Pancreas (tissue), 10 donors: Measurements from ENCODE around the gene LAMC3. TPM values are rescaled to one million over a fixed set of nuclear protein-coding genes. Genes with fewer than 3 reads are reported as not detected.

Experiments used
- ATAC-seq, 4 donors: fragments of 200-7000 bp; cut with Tn5 transposase; one replicate each; pipeline versions ENCODE4 v1.8.0 to v1.9.1; 2020; ENCODE audit warnings: mild to moderate bottlenecking in 4 of 4, moderate library complexity in 4 of 4
- DNase-seq, 6 donors: peaks; one replicate each; pipeline ENCODE4 v3.0.0-alpha.2; 2020
- FAIRE-seq: peaks from 2 replicates; lab custom pipeline; 2012; peaks lifted over from hg19 to GRCh38; lab: Jason Lieb, UNC
- H3K27ac ChIP-seq, 4 donors: fragments of 200-600 bp; sonication (generic); 1 replicate in 3 of 4; 2 replicates in 1 of 4; pipeline versions ENCODE4 v1.5.0 to v1.8.0; 2020
- H3K27me3 ChIP-seq, 4 donors: fragments of 200-600 bp; one replicate each; pipeline ENCODE4 v1.8.0; 2021
- H3K36me3 ChIP-seq, 3 donors: fragments of 200-600 bp; sonication (generic) in 1 of 3; one replicate each; pipeline versions ENCODE4 v1.5.0 to v1.8.0; 2020 to 2021
- H3K4me1 ChIP-seq, 3 donors: fragments of 200-600 bp; one replicate each; pipeline ENCODE4 v1.8.0; 2021
- H3K4me3 ChIP-seq, 4 donors: fragments of 200-600 bp; sonication (generic) in 2 of 4; one replicate each; pipeline versions ENCODE4 v1.5.0 to v1.8.0; 2020 to 2021
- H3K9me3 ChIP-seq, 4 donors: fragments of 200-600 bp; one replicate each; pipeline ENCODE4 v1.8.0; 2021
- CTCF ChIP-seq, 4 donors: fragments of 200-600 bp; sonication (generic) in 3 of 4; IDR thresholded peaks; one replicate each; pipeline versions ENCODE4 v1.5.0 to v1.8.0; 2021; ENCODE audit warnings: antibody characterized with exemption in 4 of 4
- WGBS, 2 donors: extraction: QIAGEN DNeasy Blood & Tissue Kit; methylation state at CpG; one replicate each; pipeline ENCODE4 v1.1.7; 2013; 5-methylcytosine and 5-hydroxymethylcytosine counted together
- intact Hi-C, 3 donors: fragments of 100-400 bp; cut with DNase I; formaldehyde crosslinking; loops; one replicate each; pipeline versions ENCODE4 v1.11.1 to v1.14.2; 2022
- polyA plus RNA-seq, 2 donors: library from polyadenylated mRNA; stranded (reverse); fragments of 200-250 nt; gene quantifications; one replicate each; pipeline ENCODE4 v1.2.3, GENCODE V29; 2013
- total RNA-seq, 6 donors: library from RNA; stranded (reverse); fragmentation: NEBNext Ultra II Directional in 4 of 6; extraction: Animal tissue kit (Norgen Biotek cat#: 25700) in 4 of 6; gene quantifications; one replicate each; pipeline versions ENCODE4 v1.2.1 to v1.2.4, GENCODE V29; 2021 to 2023
- donor health status: healthy with polysubstance abuse.
- donor health status: DM: no; HTN: no; CAD: no; lungs with moderate emphysema.
- donor health status: DM: no; HTN: no; CAD: no.
- donor health status: control.
- donor health status: control.
- donor health status: Bipolar disorder and iron deficiency.
- donor health status: DM: yes; HTN: yes; CAD: no.
- donor health status: DM: no; HTN: no; CAD: no.
- donor health status: DM: no; HTN: no; CAD: no.
- donor health status: DM: yes; HTN: yes; CAD: no.

The LAMC3 gene
- total and polyA plus RNA-seq, 8 donors, result 1.1 to 8.9 (median 2.7) TPM

GRCh38 chr9:131042666-131043065, 33.7 kb downstream of the LAMC3 start:
- no peak for ATAC-seq
- no peak for TF ChIP-seq CTCF (IDR thresholded peaks at IDR 0.05)
- Histone ChIP-seq H3K36me3 (no peaks in the 10 kb centered on the region), H3K9me3 (no peaks in the 10 kb centered on the region), H3K27me3 (no peaks in the 10 kb centered on the region), H3K4me1 (no peaks in the 10 kb centered on the region), H3K27ac (no peak overlapping the region), H3K4me3 (no peak overlapping the region)
- intact Hi-C loops, result loop anchor here in 2 of 3 donors (10.0 kb wide), 2 partner anchors 338 to 348 kb away; partner anchors contain the start of gene EXOSC2 (in 1 of the 2)
- no peak for DNase-seq
- no peak for FAIRE-seq

GRCh38 chr9:131043087-131043486, 34.1 kb downstream of the LAMC3 start:
- Histone ChIP-seq H3K9me3 (no peaks in the 10 kb centered on the region), H3K27me3 (no peaks in the 10 kb centered on the region), H3K4me3 (no peak overlapping the region), H3K36me3 (no peaks in the 10 kb centered on the region), H3K27ac (no peak overlapping the region), H3K4me1 (no peaks in the 10 kb centered on the region)
- intact Hi-C loops, result loop anchor here in 2 of 3 donors (10.0 kb wide), 2 partner anchors 338 to 348 kb away; partner anchors contain the start of gene EXOSC2 (in 1 of the 2)
- FAIRE-seq (no peak), DNase-seq (no peak), ATAC-seq (no peak)
- TF ChIP-seq CTCF (IDR thresholded peaks at IDR 0.05), result no peak
- WGBS, 2 donors, result 62 to 70% methylated on average over 2 of the region's 2 CpGs

GRCh38 chr9:131043646-131044045, 34.7 kb downstream of the LAMC3 start:
- DNase-seq (no peak), FAIRE-seq (no peak), ATAC-seq (no peak)
- no peak overlapping the region for H3K4me3 ChIP-seq
- no peak overlapping the region for H3K27ac ChIP-seq
- no peaks in the 10 kb centered on the region for H3K9me3 ChIP-seq
- no peaks in the 10 kb centered on the region for H3K4me1 ChIP-seq
- WGBS, 2 donors, result 53 to 65% methylated on average over 6 of the region's 6 CpGs
- no peak for TF ChIP-seq CTCF (IDR thresholded peaks at IDR 0.05)
- intact Hi-C loops, result loop anchor here in 2 of 3 donors (10.0 kb wide), 2 partner anchors 339 to 349 kb away; partner anchors contain the start of gene EXOSC2 (in 1 of the 2)
- no peaks in the 10 kb centered on the region for H3K27me3 ChIP-seq
- H3K36me3 ChIP-seq, result no peaks in the 10 kb centered on the region

- H3K36me3 ChIP-seq, result no peaks in the 10 kb centered on the region
- H3K4me3 ChIP-seq, result no peak overlapping the region
- 61 to 68% methylated on average over 16 of the region's 16 CpGs for WGBS, 2 donors
- H3K27me3 ChIP-seq, result no peaks in the 10 kb centered on the region
- no peaks in the 10 kb centered on the region for H3K4me1 ChIP-seq
- intact Hi-C loops, result loop anchor here in 2 of 3 donors (10.0 kb wide), 2 partner anchors 341 to 351 kb away; partner anchors contain the start of gene EXOSC2 (in 1 of the 2)
- no peak overlapping the region for H3K27ac ChIP-seq
- no peak for FAIRE-seq
- no peak for DNase-seq
- no peaks in the 10 kb centered on the region for H3K9me3 ChIP-seq
- no peak for TF ChIP-seq CTCF (IDR thresholded peaks at IDR 0.05)
- ATAC-seq, result no peak
Measured at GRCh38 chr9:131045300-131046092, 36.5 kb downstream of the LAMC3 start.

- Histone ChIP-seq H3K9me3 (no peaks in the 10 kb centered on the region), H3K36me3 (no peaks in the 10 kb centered on the region), H3K4me1 (no peaks in the 10 kb centered on the region), H3K27ac (no peak overlapping the region), H3K4me3 (no peak overlapping the region), H3K27me3 (no peaks in the 10 kb centered on the region)
- 96% methylated on average over 3 of the region's 3 CpGs for WGBS, 2 donors
- FAIRE-seq (no peak), ATAC-seq (no peak), DNase-seq (no peak)
- TF ChIP-seq CTCF (IDR thresholded peaks at IDR 0.05), result no peak
- intact Hi-C loops, result loop anchor here in 2 of 3 donors (10.0 kb wide), 2 partner anchors 341 to 351 kb away; partner anchors contain the start of gene EXOSC2 (in 1 of the 2)
Measured at GRCh38 chr9:131046093-131046380, 37.1 kb downstream of the LAMC3 start.
